Adrenal gland (tissue), 5 donors: ENCODE data around the gene TPSD1.
"Not testable (repeated sequence)": the region's sequence is repeated elsewhere in the genome, so short reads cannot be mapped to it uniquely, and the experiment has no call there.

Experiments used
- POLR2A ChIP-seq, 2 donors: fragments of 450-650 bp; IDR thresholded peaks; one replicate each; pipeline ENCODE4 v1.6.1; 2017; ENCODE audit warnings: antibody characterized with exemption in 2 of 2, mild to moderate bottlenecking in 2 of 2, moderate library complexity in 1 of 2
- TF ChIP-seq, protein P1 (sequence below), 6 experiments: fragments of 450-650 bp in 4 of 6; fragments of 200-600 bp in 2 of 6; sonication (generic) in 1 of 6; IDR thresholded peaks; 1 replicate in 5 of 6; 2 replicates in 1 of 6; pipeline versions ENCODE4 v1.5.1 to v1.8.0; 2016 to 2021; ENCODE audit warnings: antibody characterized with exemption in 6 of 6, mild to moderate bottlenecking in 2 of 6, moderate library complexity in 1 of 6
- donor health status: DM: no; HTN: no; CAD: no.

DNA sequence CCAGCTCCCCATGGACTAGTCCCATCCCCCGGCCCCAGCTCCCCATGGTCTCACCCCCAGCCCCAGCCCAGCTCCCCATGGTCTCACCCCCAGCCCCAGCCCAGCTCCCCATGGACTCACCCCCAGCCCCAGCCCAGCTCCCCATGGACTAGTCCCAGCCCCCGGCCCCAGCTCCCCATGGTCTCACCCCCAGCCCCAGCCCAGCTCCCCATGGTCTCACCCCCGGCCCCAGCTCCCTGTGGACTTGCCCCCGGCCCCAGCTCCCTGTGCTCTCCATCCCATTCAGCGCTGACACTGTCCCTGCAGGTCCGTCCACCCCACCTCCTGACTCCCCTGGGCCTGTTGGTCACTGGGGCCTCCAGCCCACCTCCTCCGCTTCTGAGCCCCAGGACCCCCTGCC is 24.6 kb upstream of the TPSD1 start:
- not testable (repeated sequence) for TF ChIP-seq POLR2A (IDR thresholded peaks at IDR 0.05)
- TF ChIP-seq, protein P1, sequence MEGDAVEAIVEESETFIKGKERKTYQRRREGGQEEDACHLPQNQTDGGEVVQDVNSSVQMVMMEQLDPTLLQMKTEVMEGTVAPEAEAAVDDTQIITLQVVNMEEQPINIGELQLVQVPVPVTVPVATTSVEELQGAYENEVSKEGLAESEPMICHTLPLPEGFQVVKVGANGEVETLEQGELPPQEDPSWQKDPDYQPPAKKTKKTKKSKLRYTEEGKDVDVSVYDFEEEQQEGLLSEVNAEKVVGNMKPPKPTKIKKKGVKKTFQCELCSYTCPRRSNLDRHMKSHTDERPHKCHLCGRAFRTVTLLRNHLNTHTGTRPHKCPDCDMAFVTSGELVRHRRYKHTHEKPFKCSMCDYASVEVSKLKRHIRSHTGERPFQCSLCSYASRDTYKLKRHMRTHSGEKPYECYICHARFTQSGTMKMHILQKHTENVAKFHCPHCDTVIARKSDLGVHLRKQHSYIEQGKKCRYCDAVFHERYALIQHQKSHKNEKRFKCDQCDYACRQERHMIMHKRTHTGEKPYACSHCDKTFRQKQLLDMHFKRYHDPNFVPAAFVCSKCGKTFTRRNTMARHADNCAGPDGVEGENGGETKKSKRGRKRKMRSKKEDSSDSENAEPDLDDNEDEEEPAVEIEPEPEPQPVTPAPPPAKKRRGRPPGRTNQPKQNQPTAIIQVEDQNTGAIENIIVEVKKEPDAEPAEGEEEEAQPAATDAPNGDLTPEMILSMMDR (IDR thresholded peaks at IDR 0.05), result not testable (repeated sequence)
